CD4-positive, alpha-beta T cell treated with Interleukin-1 beta for 1 hour (primary cell): ENCODE data around the gene PDE11A.

Experiments used
- DNase-seq, 2 donors: peaks; one replicate each; pipeline ENCODE4 v3.0.0-alpha.2; 2020 to 2022

The PDE11A gene

GRCh38 chr2:177721087-177721486 lies 351.5 kb downstream of the PDE11A start:
- no peak for DNase-seq

DNA sequence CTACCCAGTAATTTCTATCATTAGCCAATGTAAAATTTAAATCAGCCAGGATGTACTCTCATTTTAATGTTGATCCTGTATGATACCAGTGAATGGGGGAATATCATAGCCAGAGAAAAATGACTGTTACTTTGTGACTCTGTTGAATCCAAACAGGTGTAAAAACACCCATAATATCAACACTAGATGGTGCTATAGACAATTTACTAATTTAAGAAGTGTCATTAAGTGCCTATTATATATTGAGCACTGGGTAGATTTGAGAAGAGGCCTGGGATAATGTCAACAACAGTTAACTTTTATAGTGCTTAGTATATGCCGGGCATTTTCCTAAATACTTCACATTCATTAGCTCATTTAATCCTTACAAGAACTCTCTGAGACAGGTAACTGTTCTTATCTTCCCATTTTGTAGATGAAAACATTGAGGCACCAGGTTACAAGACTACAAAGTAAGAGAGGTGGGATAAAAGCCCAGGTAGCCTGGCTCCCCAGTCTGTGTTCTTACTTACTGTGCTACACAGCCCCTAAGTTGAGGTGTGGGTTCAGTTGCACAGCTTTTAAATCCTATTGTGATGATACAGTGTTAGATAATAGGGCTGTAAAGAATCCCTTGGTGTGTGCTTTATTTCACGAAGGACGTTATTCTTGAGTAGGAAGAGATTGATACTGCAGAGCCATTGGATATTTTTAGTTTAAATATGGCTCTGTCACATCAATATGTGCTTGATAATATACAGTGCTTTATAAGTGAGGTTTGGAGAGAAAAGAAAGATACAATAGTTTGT lies 354.6 kb downstream of the PDE11A start:
- no peak for DNase-seq

GRCh38 chr2:177716484-177716883 lies 356.1 kb downstream of the PDE11A start:
- no peak for DNase-seq

- no peak for DNase-seq
Observed at GRCh38 chr2:177715771-177716170, 356.8 kb downstream of the PDE11A start.

DNA sequence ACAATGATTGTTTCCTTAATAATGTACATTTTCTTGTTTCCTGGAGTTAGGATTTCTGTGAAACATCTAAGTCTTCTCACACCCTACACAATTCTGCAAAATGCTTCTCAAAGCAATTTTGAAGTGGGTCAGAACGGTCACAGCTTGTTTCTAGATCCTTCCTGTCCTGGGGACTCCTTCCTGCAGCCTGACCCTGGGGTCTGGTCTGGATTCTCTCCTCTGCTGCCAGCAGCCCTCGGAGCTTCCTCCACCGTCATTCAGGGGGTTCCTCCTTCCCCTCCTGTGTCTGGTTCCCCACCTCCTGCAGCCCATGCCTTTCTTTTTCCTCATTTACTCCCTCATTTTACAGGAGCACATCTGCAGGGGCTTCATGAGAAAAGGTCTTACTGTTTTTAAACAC lies 357.9 kb downstream of the PDE11A start:
- no peak for DNase-seq

DNA sequence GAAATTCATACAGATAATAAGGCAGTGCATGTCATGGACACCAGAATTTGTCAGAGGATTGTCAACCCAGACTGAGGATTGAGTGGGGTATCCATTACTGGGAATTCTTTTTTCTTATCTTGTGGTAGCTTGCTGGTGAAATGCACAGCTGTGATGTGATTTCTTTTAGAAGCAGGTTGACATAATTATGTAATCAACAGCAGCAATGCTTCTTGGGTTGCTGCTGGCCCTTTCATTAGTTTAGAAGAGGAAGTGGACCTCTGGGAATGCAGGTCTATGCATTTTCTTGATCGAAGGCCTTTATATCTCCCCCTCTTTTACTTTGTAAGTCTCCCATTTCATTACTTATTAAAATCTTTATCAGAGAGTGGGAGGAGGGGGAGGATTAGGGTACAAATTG lies 360.1 kb downstream of the PDE11A start:
- no peak for DNase-seq

DNA sequence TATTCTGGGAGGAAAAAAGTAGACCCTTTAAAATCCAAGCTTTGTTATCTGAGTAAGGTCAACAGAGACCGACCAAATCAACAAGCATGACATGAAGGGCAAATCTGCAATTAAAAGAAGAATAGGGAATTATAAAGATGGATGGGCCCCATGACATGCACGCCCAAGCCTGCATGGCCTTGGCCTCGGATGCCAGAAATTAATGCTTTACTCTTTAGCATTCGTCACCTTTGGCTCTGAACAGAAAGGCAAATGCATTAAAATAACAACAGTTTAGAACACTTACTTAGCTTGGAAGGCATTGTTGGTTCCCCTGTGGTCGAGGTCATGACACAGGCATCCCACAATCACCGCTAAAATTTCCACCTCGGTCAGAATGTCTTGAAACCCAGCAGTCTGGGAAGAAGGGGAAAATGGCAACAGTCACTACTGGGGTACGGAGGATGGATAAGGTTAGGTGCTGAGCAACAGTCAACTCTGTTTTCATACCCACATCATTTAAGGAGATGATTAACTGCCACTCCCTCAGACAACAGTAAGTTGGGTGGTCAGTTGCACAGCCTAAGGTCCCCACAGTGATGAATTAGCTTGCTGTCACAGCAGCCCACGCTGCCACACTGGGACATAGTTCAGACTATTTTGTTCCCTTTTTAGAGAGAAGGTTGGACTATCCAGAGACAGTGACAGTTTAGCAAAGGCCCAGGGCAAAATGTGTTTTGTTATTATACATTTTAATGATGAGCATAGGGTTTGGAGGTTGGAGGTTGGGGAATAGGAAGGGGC lies 360.9 kb downstream of the PDE11A start:
- no peak for DNase-seq

- no peak for DNase-seq
Observed at GRCh38 chr2:177710889-177711288, 361.7 kb downstream of the PDE11A start.

DNA sequence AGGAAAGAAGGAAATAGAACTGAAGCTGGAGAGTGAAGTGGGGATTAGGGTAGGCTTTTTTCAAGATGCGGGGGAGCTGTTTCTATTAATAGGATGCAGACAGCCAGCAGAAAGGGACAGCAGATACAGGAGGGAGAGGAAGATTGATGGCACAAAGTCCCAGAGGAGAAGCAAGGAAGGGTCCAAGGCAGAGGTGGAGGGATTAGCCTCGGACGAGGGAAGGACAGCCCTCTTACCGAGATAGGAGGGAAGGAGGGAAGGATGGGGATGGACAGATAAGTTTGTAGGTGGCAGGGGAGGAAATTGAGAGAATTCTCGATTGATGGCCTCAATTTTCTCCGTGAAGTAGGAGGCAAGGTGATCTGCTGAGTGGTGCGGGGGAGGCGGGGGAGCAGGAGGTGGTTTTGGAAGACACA lies 362.6 kb downstream of the PDE11A start:
- DNase-seq: no peak

GRCh38 chr2:177708660-177709444 lies 363.7 kb downstream of the PDE11A start:
- no peak for DNase-seq

GRCh38 chr2:177708106-177708505 lies 364.5 kb downstream of the PDE11A start:
- no peak for DNase-seq

GRCh38 chr2:177705511-177706173 lies 366.9 kb downstream of the PDE11A start:
- no peak for DNase-seq

GRCh38 chr2:177703159-177703558 lies 369.4 kb downstream of the PDE11A start:
- no peak for DNase-seq

GRCh38 chr2:177698281-177698680 lies 374.3 kb downstream of the PDE11A start:
- no peak for DNase-seq

- DNase-seq: no peak
Observed at GRCh38 chr2:177694348-177694747, 378.2 kb downstream of the PDE11A start.

- DNase-seq: no peak
Observed at GRCh38 chr2:177693658-177694339, 378.8 kb downstream of the PDE11A start.

GRCh38 chr2:177692783-177693269 lies 379.8 kb downstream of the PDE11A start:
- no peak for DNase-seq

- DNase-seq: no peak
Observed at GRCh38 chr2:177692042-177692782, 380.4 kb downstream of the PDE11A start.

- no peak for DNase-seq
Observed at GRCh38 chr2:177691177-177691576, 381.4 kb downstream of the PDE11A start.

DNA sequence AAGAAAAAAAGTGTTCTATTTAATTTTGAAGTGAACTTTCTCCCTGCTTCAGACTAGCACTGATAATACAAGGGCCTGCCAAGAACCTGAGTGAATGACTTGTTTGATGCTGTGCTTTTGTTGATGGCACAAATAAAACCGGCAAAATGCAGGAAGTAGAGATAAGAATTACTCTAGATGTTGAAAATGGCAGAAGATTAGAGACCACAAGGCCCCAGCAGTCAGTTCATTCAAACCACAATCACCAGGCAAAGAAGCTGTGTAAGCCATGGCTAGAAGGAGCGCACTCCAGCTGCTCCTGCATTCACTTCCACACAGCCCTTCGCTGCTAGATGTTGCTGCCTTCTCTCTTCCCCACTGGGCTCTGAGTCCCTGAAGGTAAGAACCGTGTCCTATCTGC lies 383.0 kb downstream of the PDE11A start:
- DNase-seq: no peak

DNA sequence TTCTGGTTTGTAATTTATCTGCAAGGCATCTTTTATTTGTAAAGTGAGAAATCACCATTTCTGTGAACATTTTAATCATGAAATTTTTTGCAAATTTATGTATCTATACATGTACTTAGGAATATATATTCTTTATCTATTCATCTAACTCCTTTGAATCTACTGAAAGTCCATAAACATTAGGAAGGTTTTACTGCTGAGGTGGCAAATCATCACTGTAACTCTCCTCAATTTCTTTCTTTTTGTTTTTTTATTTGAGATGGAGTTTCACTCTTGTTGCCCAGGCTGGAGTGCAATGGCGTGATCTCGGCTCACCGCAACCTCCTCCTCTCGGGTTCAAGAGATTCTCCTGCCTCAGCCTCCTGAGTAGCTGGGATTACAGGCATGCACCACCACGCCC lies 383.7 kb downstream of the PDE11A start:
- no peak for DNase-seq
